ENCODE results near the gene FABP3. TPM values are rescaled to one million over a fixed set of nuclear protein-coding genes. Genes with fewer than 3 reads are reported as not detected.

Gene FABP3
- polyA plus RNA-seq, 5 donors = 6.8 to 15.0 (median 8.5) TPM

DNA sequence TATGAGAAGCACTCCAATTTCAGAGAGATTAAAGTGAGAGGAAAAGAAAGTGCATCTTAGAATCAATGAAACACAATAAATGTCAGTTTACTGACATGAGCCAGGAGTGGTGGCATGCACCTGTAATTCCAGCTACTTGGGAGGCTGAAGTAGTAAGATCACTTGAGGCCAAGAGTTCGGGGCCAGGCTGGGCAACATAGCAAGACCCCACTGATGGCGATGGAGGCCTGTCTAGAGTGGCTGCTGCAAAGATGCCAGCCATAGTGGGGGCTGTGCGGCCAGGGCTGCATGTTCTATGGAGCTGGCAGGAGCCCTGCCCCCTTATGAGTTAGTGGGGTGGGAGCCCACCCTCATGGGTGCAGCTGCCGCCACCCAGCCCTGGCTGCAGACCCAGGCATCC lies 48.8 kb downstream of the FABP3 start:
- no peak for DNase-seq

DNA sequence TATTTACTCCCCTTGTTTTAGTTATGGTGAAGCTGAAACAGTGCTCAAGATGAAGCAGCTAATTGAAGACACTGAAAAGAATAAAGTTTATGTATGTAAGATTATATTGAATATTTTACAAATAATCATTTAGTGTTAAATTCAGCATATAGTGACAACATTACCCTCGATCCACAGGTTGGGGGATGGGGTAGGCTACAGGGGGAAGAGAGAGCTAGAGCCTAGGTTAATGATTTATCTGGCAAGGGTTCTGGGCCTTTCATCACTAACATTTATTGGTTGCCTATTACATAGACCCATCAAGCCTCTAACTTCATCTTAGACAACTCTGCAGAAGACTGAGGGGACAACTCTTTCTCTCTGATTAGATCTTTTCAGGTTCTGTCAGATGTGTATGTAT lies 54.7 kb downstream of the FABP3 start:
- no peak for DNase-seq

GRCh38 chr1:31315902-31316301 lies 57.0 kb downstream of the FABP3 start:
- no peak for DNase-seq

Other genes starting within 250 kb of the FABP3 start
- 1 to 10 TPM; 1.7 to 3.2 (median 2.4) TPM for gene NKAIN1, start 133.2 kb downstream of the FABP3 start, polyA plus RNA-seq (ENCODE audit: insufficient read depth in 1 of 5, insufficient read length in 5 of 5, low replicate concordance in 1 of 5)
- gene SNRNP40, start 76.3 kb downstream of the FABP3 start, polyA plus RNA-seq (ENCODE audit: insufficient read depth in 1 of 5, insufficient read length in 5 of 5, low replicate concordance in 1 of 5) = 10 to 100 TPM; 68.8 to 73.0 (median 70.4) TPM
- gene ZCCHC17, start 76.0 kb downstream of the FABP3 start, polyA plus RNA-seq (ENCODE audit: insufficient read depth in 1 of 5, insufficient read length in 5 of 5, low replicate concordance in 1 of 5) = 10 to 100 TPM; 39.9 to 50.9 (median 43.6) TPM
- 10 to 100 TPM in 3 of 5 donors, 1 to 10 TPM in 2; 8.0 to 16.9 (median 14.4) TPM for gene SERINC2, start 40.1 kb upstream of the FABP3 start, polyA plus RNA-seq (ENCODE audit: insufficient read depth in 1 of 5, insufficient read length in 5 of 5, low replicate concordance in 1 of 5)
- gene TINAGL1, start 203.4 kb upstream of the FABP3 start, polyA plus RNA-seq (ENCODE audit: insufficient read depth in 1 of 5, insufficient read length in 5 of 5, low replicate concordance in 1 of 5) = 10 to 100 TPM; 32.2 to 51.7 (median 50.7) TPM
- under 1 TPM in 4 of 5 donors, not detected in 1; 0.09 to 0.26 (median 0.10) TPM for gene HCRTR1, start 244.6 kb upstream of the FABP3 start, polyA plus RNA-seq (ENCODE audit: insufficient read depth in 1 of 5, insufficient read length in 5 of 5, low replicate concordance in 1 of 5)